Endothelial cell of umbilical vein (primary cell): ENCODE results near the gene ITGA2. TPM values are rescaled to one million over a fixed set of nuclear protein-coding genes. Genes with fewer than 3 reads are reported as not detected.

Experiments
- BruUV-seq: library from RNA; stranded (reverse); fragments of 400-500 nt; replicated peaks from 2 replicates; lab custom pipeline; 2021; lab: Mats Ljungman, UMichigan
- CTCF ChIA-PET: fragments of 300-600, 350-600 bp; sonication (Branson Sonifier 250); formaldehyde crosslinking; loops from one replicate; lab custom pipeline; 2021; ENCODE audit warnings: antibody characterized with exemption, inconsistent platforms; lab: Charles Lee
- POLR2A ChIA-PET: fragments of 300-600, 350-600 bp; sonication (Branson Sonifier 250); formaldehyde crosslinking; loops from one replicate; lab custom pipeline; 2021; ENCODE audit warnings: antibody characterized with exemption, inconsistent platforms; lab: Charles Lee
- DNase-seq: peaks from one replicate; pipeline ENCODE4 v3.0.0-alpha.2; 2011; ENCODE audit warnings: low read depth, low spot score
- FAIRE-seq: peaks from 2 replicates; lab custom pipeline; 2011; peaks lifted over from hg19 to GRCh38; lab: Jason Lieb, UNC
- H2AFZ ChIP-seq: 2 replicates; pipeline ENCODE4 v1.6.0; 2012; ENCODE audit warnings: low read depth, low read length, control low read depth, inconsistent platforms
- H3K27ac ChIP-seq: 2 replicates; pipeline ENCODE4 v1.5.1; 2011; ENCODE audit warnings: low read depth, mild to moderate bottlenecking, control low read depth, low read length, moderate library complexity; ENCODE audit not compliant: insufficient read depth
- H3K27me3 ChIP-seq, 2 experiments: 2 replicates each; pipeline versions ENCODE4 v1.6.0 to v1.6.1; 2011; ENCODE audit warnings: low read length in 2 of 2, mixed read lengths in 1 of 2; ENCODE audit not compliant: control insufficient read depth in 2 of 2, insufficient read depth in 2 of 2
- H3K36me3 ChIP-seq, 2 experiments: 2 replicates in 1 of 2; 3 replicates in 1 of 2; pipeline ENCODE4 v1.5.1; 2011; ENCODE audit warnings: low read length in 2 of 2, mild to moderate bottlenecking in 1 of 2, moderate library complexity in 1 of 2; ENCODE audit not compliant: control insufficient read depth in 2 of 2, insufficient read depth in 2 of 2; ENCODE audit errors: extremely low read depth in 1 of 2
- H3K4me1 ChIP-seq: 3 replicates; pipeline ENCODE4 v1.5.1; 2011; ENCODE audit warnings: mild to moderate bottlenecking, low read length; ENCODE audit not compliant: control insufficient read depth, insufficient read depth; ENCODE audit errors: extremely low read depth
- H3K4me2 ChIP-seq: 2 replicates; pipeline ENCODE4 v1.6.1; 2011; ENCODE audit warnings: low read length, control low read depth, mixed read lengths; ENCODE audit not compliant: insufficient read depth
- H3K4me3 ChIP-seq, 3 experiments: fragments of 200-600 bp in 1 of 3; sonication (generic), shearing (Covaris generic) in 1 of 3; replicated peaks in 1 of 3; 2 replicates each; pipeline ENCODE4 v1.5.1; 2011 to 2016; ENCODE audit warnings: control low read depth in 3 of 3, low read length in 3 of 3, mild to moderate bottlenecking in 2 of 3, inconsistent platforms in 1 of 3, low read depth in 1 of 3, moderate library complexity in 1 of 3; ENCODE audit not compliant: insufficient read depth in 1 of 3
- H3K79me2 ChIP-seq: 2 replicates; pipeline ENCODE4 v1.6.0; 2012; ENCODE audit warnings: low read length, inconsistent platforms; ENCODE audit not compliant: control insufficient read depth, insufficient read depth
- H3K9ac ChIP-seq: replicated peaks from 2 replicates; pipeline ENCODE3; 2011; ENCODE audit warnings: low read length, control low read depth; ENCODE audit not compliant: insufficient read depth; ENCODE audit errors: extremely low read depth
- H3K9me1 ChIP-seq: replicated peaks from 3 replicates; pipeline ENCODE4 v1.6.0; 2011; ENCODE audit warnings: mild to moderate bottlenecking, low read length; ENCODE audit not compliant: control insufficient read depth, insufficient read depth; ENCODE audit errors: extremely low read depth
- H3K9me3 ChIP-seq: replicated peaks from 2 replicates; pipeline ENCODE4 v1.5.1; 2012; ENCODE audit warnings: low read length, inconsistent platforms; ENCODE audit not compliant: control insufficient read depth, insufficient read depth
- H4K20me1 ChIP-seq: replicated peaks from 2 replicates; pipeline ENCODE3; 2011; ENCODE audit warnings: mild to moderate bottlenecking, low read length; ENCODE audit not compliant: control insufficient read depth, insufficient read depth; ENCODE audit errors: extremely low read depth
- CTCF ChIP-seq, 2 donors: IDR thresholded peaks; 1 replicate in 1 of 2; 2 replicates in 1 of 2; pipeline ENCODE4 v1.5.1; 2011; ENCODE audit warnings: low read length in 2 of 2, mild to moderate bottlenecking in 2 of 2, moderate library complexity in 2 of 2, control low read depth in 1 of 2, inconsistent platforms in 1 of 2, low read depth in 1 of 2; ENCODE audit not compliant: insufficient read depth in 1 of 2; ENCODE audit errors: extremely low read depth in 1 of 2
- EZH2 ChIP-seq: IDR thresholded peaks from 2 replicates; pipeline ENCODE4 v1.6.1; 2012; ENCODE audit warnings: borderline replicate concordance, low read depth, mild to moderate bottlenecking, moderate library complexity, low read length, inconsistent platforms; ENCODE audit not compliant: severe bottlenecking
- GATA2 ChIP-seq: IDR thresholded peaks from 2 replicates; pipeline ENCODE4 v1.7.0; 2011; ENCODE audit warnings: low read depth, mild to moderate bottlenecking, moderate library complexity, mixed read lengths, low read length; ENCODE audit not compliant: insufficient read length, insufficient read depth
- JUN ChIP-seq: IDR thresholded peaks from 2 replicates; pipeline ENCODE4 v1.6.1; 2011; ENCODE audit warnings: borderline replicate concordance, low read depth; ENCODE audit not compliant: insufficient read length, insufficient read depth
- MAX ChIP-seq: IDR thresholded peaks from 2 replicates; pipeline ENCODE4 v1.6.1; 2011; ENCODE audit not compliant: insufficient read depth, insufficient read length
- MYC ChIP-seq: IDR thresholded peaks from one replicate; pipeline ENCODE4 v1.6.1; 2011; ENCODE audit warnings: mild to moderate bottlenecking, low read depth, low read length
- POLR2A ChIP-seq: IDR thresholded peaks from 2 replicates; pipeline ENCODE4 v1.6.1; 2012; ENCODE audit warnings: low read depth, mild to moderate bottlenecking, control low read depth, low read length
- POLR2AphosphoS5 ChIP-seq: IDR thresholded peaks from 2 replicates; pipeline ENCODE4 v1.6.1; 2012; ENCODE audit warnings: low read depth, mild to moderate bottlenecking, control low read depth, low read length, moderate library complexity; ENCODE audit not compliant: insufficient read depth
- dilution Hi-C: fragments of 300-500 bp; cut with MboI; formaldehyde crosslinking; loops from one replicate; pipeline ENCODE4 v1.15.0; 2019; ENCODE audit warnings: low sequenced_read_pairs; ENCODE audit not compliant: extremely low pct_ligation_motif_present
- intact Hi-C: fragments of 100-400 bp; cut with micrococcal nuclease; formaldehyde crosslinking; loops from one replicate; pipeline ENCODE4 v1.10.0; 2022
- polyA plus RNA-seq, 4 experiments: library from polyadenylated mRNA; depleted of rRNA in 3 of 4; stranded (reverse) in 3 of 4; unstranded in 1 of 4; fragments of >200 nt; gene quantifications; 2 replicates each; pipeline versions ENCODE4 v1.2.1 to v1.2.3, GENCODE V29; 2011 to 2012; ENCODE audit warnings: missing spikeins in 1 of 4
- total RNA-seq: library from RNA; stranded (reverse); gene quantifications from 2 replicates; pipeline ENCODE4 v1.2.3, GENCODE V29; 2021

The ITGA2 gene
- total and polyA plus RNA-seq, 2 donors (not counting 3 experiments of a cell fraction or from before 2014, with no cell fraction given), result 11.2 to 62.3 TPM

- Histone ChIP-seq H3K27ac (no peak overlapping the region), H3K9ac (peak overlapping the region; percentile 39)
These were observed 119.9 kb downstream of the ITGA2 start for GRCh38 chr5:53109056-53109442.

More at GRCh38 chr5:53109056-53109442, 119.9 kb downstream of the ITGA2 start:
- Histone ChIP-seq H3K27me3 (no peaks in the 10 kb centered on the region), H3K36me3 (no peaks in the 10 kb centered on the region), H3K9me3 (no peaks in the 10 kb centered on the region), H3K4me2 (peak overlapping the region; percentile 96), H2AFZ (peak overlapping the region; percentile 67), H3K79me2 (peaks cover 1% of the 10 kb centered on the region), H3K4me1 (peaks cover 16% of the 10 kb centered on the region), H3K4me3 (peak overlapping the region; percentile 67 to 88 (median 71)), H3K9me1 (no peaks in the 10 kb centered on the region), H4K20me1 (no peaks in the 10 kb centered on the region)
- dilution Hi-C loops, result no loop called here
- TSS peak; percentile 50 for BruUV-seq
- POLR2A ChIA-PET, result interaction anchor here (1.0 kb wide), 2 partner anchors 120 to 161 kb away, joined by 3 read pairs; partner anchors contain the start of gene ITGA2
- TF ChIP-seq MYC (no peak), JUN (no peak), EZH2 (no peak), GATA2 (no peak), POLR2A (no peak), POLR2AphosphoS5 (no peak), MAX (no peak), CTCF (IDR thresholded peaks at IDR 0.05; ENCODE audit: extremely low read depth in 1 of 2, insufficient read depth in 1 of 2, low read depth in 1 of 2, low read length in 2 of 2) (no peak)
- intact Hi-C loops, result loop anchor here (1.0 kb wide), 1 partner anchor 309 kb away; no protein-coding TSS in a partner anchor
- FAIRE-seq (no peak), DNase-seq (peak; percentile 49)
- CTCF ChIA-PET, result interaction anchor here (0.7 to 1.3 kb wide), 8 partner anchors 12 to 1408 kb away, joined by 3 to 18 read pairs (median 4); no protein-coding TSS in a partner anchor
